PC-9 (cell line): ENCODE measurements around the gene CSNK2A1.

Source experiments
- CTCF ChIP-seq: fragments of 200-600 bp; sonication (generic); conservative IDR thresholded peaks from 2 replicates; pipeline ENCODE4 v1.6.1; 2017; ENCODE audit warnings: mixed run types, antibody characterized with exemption, mild to moderate bottlenecking, moderate library complexity
- EZH2 ChIP-seq: fragments of 200-600 bp; sonication (generic); IDR thresholded peaks from 2 replicates; pipeline ENCODE4 v1.8.0; 2017; ENCODE audit warnings: antibody characterized with exemption, low read depth

- TF ChIP-seq EZH2 (no peak), CTCF (no peak)
Measured at GRCh38 chr20:560680-561079, 17.1 kb upstream of the CSNK2A1 start.
